Uterus (tissue), 4 donors: ENCODE measurements around the gene PAM16. TPM values are rescaled to one million over a fixed set of nuclear protein-coding genes. Genes with fewer than 3 reads are reported as not detected.

Experiments
- DNase-seq, 2 donors: peaks; one replicate each; pipeline ENCODE4 v3.0.0-alpha.2; 2019 to 2020
- H3K27ac ChIP-seq, 2 donors: fragments of 200-600 bp; sonication (generic); 1 replicate in 1 of 2; 2 replicates in 1 of 2; pipeline ENCODE4 v1.5.1; 2016 to 2018
- H3K27me3 ChIP-seq, 2 donors: fragments of 200-600 bp; sonication (generic); one replicate each; pipeline ENCODE4 v1.5.1; 2018 to 2019; ENCODE audit warnings: control low read depth in 1 of 2
- H3K36me3 ChIP-seq, 2 donors: fragments of 200-600 bp; sonication (generic); one replicate each; pipeline ENCODE4 v1.5.1; 2019; ENCODE audit warnings: control low read depth in 1 of 2
- H3K4me1 ChIP-seq, 2 donors: fragments of 200-600 bp; sonication (generic); one replicate each; pipeline ENCODE4 v1.5.1; 2018 to 2019; ENCODE audit warnings: control low read depth in 1 of 2
- H3K4me3 ChIP-seq, 2 donors: fragments of 200-600 bp; sonication (generic); 1 replicate in 1 of 2; 2 replicates in 1 of 2; pipeline ENCODE4 v1.5.1; 2018 to 2019; ENCODE audit warnings: mild to moderate bottlenecking in 1 of 2
- H3K9me3 ChIP-seq, 2 donors: fragments of 200-600 bp; sonication (generic); one replicate each; pipeline ENCODE4 v1.5.1; 2019; ENCODE audit warnings: control low read depth in 1 of 2
- CTCF ChIP-seq, 4 experiments: fragments of 200-600 bp in 2 of 4; fragments of 450-650 bp in 2 of 4; sonication (generic) in 2 of 4; IDR thresholded peaks; one replicate each; pipeline ENCODE4 v1.5.1; 2016 to 2019; ENCODE audit warnings: antibody characterized with exemption in 4 of 4, mild to moderate bottlenecking in 2 of 4, moderate library complexity in 1 of 4
- POLR2A ChIP-seq, 2 donors: fragments of 450-650 bp; IDR thresholded peaks; one replicate each; pipeline ENCODE4 v1.6.1; 2016; ENCODE audit warnings: antibody characterized with exemption in 2 of 2, mild to moderate bottlenecking in 1 of 2, moderate library complexity in 1 of 2
- intact Hi-C: fragments of 100-400 bp; cut with DNase I; formaldehyde crosslinking; loops from one replicate; pipeline ENCODE4 v1.15.1; 2023; ENCODE audit warnings: low total_unique reads
- total RNA-seq, 4 donors: library from RNA; depleted of rRNA in 3 of 4; stranded (reverse); fragments of >200 nt in 3 of 4; gene quantifications; one replicate each; pipeline versions ENCODE4 v1.1.0 to v1.2.4, GENCODE V29; 2014 to 2023
- donor health status: DM: yes; HTN: yes; CAD: no.

Gene PAM16
- total RNA-seq, 4 donors from 2014 or later: 8.9 to 438 (median 35.3) TPM

GRCh38 chr16:4360538-4361021 is 9.5 kb upstream of the PAM16 start:
- no peak overlapping the region for H3K4me3 ChIP-seq
- no peak for TF ChIP-seq CTCF (IDR thresholded peaks at IDR 0.05)
- no peak for TF ChIP-seq POLR2A (IDR thresholded peaks at IDR 0.05)
- H3K27me3 ChIP-seq: no peaks in the 10 kb centered on the region
- H3K36me3 ChIP-seq: no peaks in the 10 kb centered on the region
- no peaks in the 10 kb centered on the region for H3K4me1 ChIP-seq
- intact Hi-C loops: no loop called here
- no peak overlapping the region for H3K27ac ChIP-seq
- no peaks in the 10 kb centered on the region for H3K9me3 ChIP-seq
- no peak for DNase-seq

- Histone ChIP-seq H3K4me3 (no peak overlapping the region), H3K27me3 (no peaks in the 10 kb centered on the region), H3K36me3 (no peaks in the 10 kb centered on the region), H3K4me1 (no peaks in the 10 kb centered on the region), H3K27ac (no peak overlapping the region), H3K9me3 (no peaks in the 10 kb centered on the region)
- no peak for DNase-seq
- TF ChIP-seq CTCF (IDR thresholded peaks at IDR 0.05): no peak
- no peak for TF ChIP-seq POLR2A (IDR thresholded peaks at IDR 0.05)
- intact Hi-C loops: loop anchor here (2.0 kb wide), 1 partner anchor 43 kb away; no protein-coding TSS in a partner anchor
Measured at GRCh38 chr16:4359914-4360313, 8.8 kb upstream of the PAM16 start.

GRCh38 chr16:4358831-4359561 is 7.9 kb upstream of the PAM16 start:
- Histone ChIP-seq H3K27ac (no peak overlapping the region), H3K4me3 (no peak overlapping the region), H3K36me3 (no peaks in the 10 kb centered on the region), H3K9me3 (no peaks in the 10 kb centered on the region), H3K27me3 (no peaks in the 10 kb centered on the region), H3K4me1 (no peaks in the 10 kb centered on the region)
- intact Hi-C loops: loop anchor here (2.0 kb wide), 1 partner anchor 44 kb away; no protein-coding TSS in a partner anchor
- peak; percentile 71 to 75 for DNase-seq
- peak; percentile 94 to 99 (median 99) for TF ChIP-seq CTCF (IDR thresholded peaks at IDR 0.05)
- TF ChIP-seq POLR2A (IDR thresholded peaks at IDR 0.05): peak in 1 of 2 donors; percentile 26

- TF ChIP-seq POLR2A (IDR thresholded peaks at IDR 0.05): no peak
- TF ChIP-seq CTCF (IDR thresholded peaks at IDR 0.05): no peak
- no peaks in the 10 kb centered on the region for H3K36me3 ChIP-seq
Measured at GRCh38 chr16:4358236-4358635, 7.1 kb upstream of the PAM16 start.

DNA sequence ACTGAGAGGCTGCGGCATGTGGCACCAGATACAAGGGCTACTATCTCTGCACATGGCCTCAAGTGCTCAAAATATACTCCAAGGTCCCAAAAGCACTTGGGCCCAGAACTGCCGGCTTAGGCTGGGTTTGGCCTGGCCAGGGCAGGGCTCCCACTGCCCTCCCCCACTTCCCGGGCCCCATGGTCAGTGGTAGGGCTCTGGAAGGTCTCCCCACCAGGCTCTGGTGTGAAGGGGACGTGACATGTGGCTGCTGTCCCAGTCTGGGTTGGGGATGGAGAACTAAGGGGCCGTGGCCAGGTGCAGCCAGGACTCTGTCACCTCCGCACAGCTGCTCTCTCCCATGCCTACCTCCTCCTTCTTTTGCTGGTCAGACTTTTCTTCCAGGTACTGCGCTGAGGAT is 5.7 kb upstream of the PAM16 start:
- Histone ChIP-seq H3K9me3 (no peaks in the 10 kb centered on the region), H3K36me3 (no peaks in the 10 kb centered on the region), H3K4me1 (no peaks in the 10 kb centered on the region), H3K27me3 (no peaks in the 10 kb centered on the region), H3K4me3 (no peak overlapping the region), H3K27ac (no peak overlapping the region)
- DNase-seq: no peak
- no peak for TF ChIP-seq CTCF (IDR thresholded peaks at IDR 0.05)
- no peak for TF ChIP-seq POLR2A (IDR thresholded peaks at IDR 0.05)
- intact Hi-C loops: no loop called here

More at GRCh38 chr16:4358236-4358635, 7.1 kb upstream of the PAM16 start:
- Histone ChIP-seq H3K4me3 (no peak overlapping the region), H3K9me3 (no peaks in the 10 kb centered on the region), H3K4me1 (no peaks in the 10 kb centered on the region), H3K27ac (no peak overlapping the region), H3K27me3 (no peaks in the 10 kb centered on the region)
- no peak for DNase-seq
- intact Hi-C loops: loop anchor here (2.0 kb wide), 1 partner anchor 45 kb away; no protein-coding TSS in a partner anchor
